HG02798 (cell line): Measurements from ENCODE around the gene USP11.

ENCODE experiments used
- ATAC-seq: cut with Tn5 transposase; IDR thresholded peaks from one replicate; pipeline ENCODE4 v1.9.1; 2021; ENCODE audit warnings: mild to moderate bottlenecking; ENCODE audit not compliant: unreplicated experiment, poor library complexity

The USP11 gene

GRCh38 chrX:47223476-47224250, 9.1 kb upstream of the USP11 start:
- no peak for ATAC-seq

GRCh38 chrX:47224266-47224895, 8.4 kb upstream of the USP11 start:
- ATAC-seq = no peak

- ATAC-seq = no peak
These were observed 7.9 kb upstream of the USP11 start for GRCh38 chrX:47224896-47225290.

GRCh38 chrX:47226071-47226470, 6.7 kb upstream of the USP11 start:
- ATAC-seq = no peak

GRCh38 chrX:47226531-47227333, 6.1 kb upstream of the USP11 start:
- no peak for ATAC-seq

- no peak for ATAC-seq
These were observed 5.5 kb upstream of the USP11 start for GRCh38 chrX:47227334-47227583.

- no peak for ATAC-seq
These were observed 4.1 kb upstream of the USP11 start for GRCh38 chrX:47228550-47229270.

- no peak for ATAC-seq
These were observed 3.4 kb upstream of the USP11 start for GRCh38 chrX:47229427-47229826.

- ATAC-seq = no peak
These were observed 2.5 kb upstream of the USP11 start for GRCh38 chrX:47230136-47230868.

GRCh38 chrX:47231167-47231566, 1.6 kb upstream of the USP11 start:
- no peak for ATAC-seq

- no peak for ATAC-seq
These were observed 509 bp upstream of the USP11 start for GRCh38 chrX:47232197-47232802.

GRCh38 chrX:47233333-47234113, 714 bp downstream of the USP11 start:
- ATAC-seq = peak; percentile 89

GRCh38 chrX:47234583-47234982, 1.8 kb downstream of the USP11 start:
- no peak for ATAC-seq

- ATAC-seq = no peak
These were observed 2.9 kb downstream of the USP11 start for GRCh38 chrX:47235691-47236103.

- no peak for ATAC-seq
These were observed 6.4 kb downstream of the USP11 start for GRCh38 chrX:47239199-47239598.

- no peak for ATAC-seq
These were observed 7.2 kb downstream of the USP11 start for GRCh38 chrX:47239898-47240545.

- ATAC-seq = no peak
These were observed 7.8 kb downstream of the USP11 start for GRCh38 chrX:47240619-47241018.

GRCh38 chrX:47241201-47242011, 8.6 kb downstream of the USP11 start:
- ATAC-seq = no peak
